Measurements from ENCODE around the gene ASCL5.
A peak's percentile ranks its signal among the peaks of the same experiment; 100 is the strongest.

ASCL5 gene

GRCh38 chr1:201113451-201114244 is 13.3 kb downstream of the ASCL5 start:
- Histone ChIP-seq H3K36me3 (ENCODE audit: control insufficient read depth, insufficient read depth, low read length) (no peaks in the 10 kb centered on the region), H3K27me3 (ENCODE audit: control insufficient read depth, insufficient read depth, low read length) (peaks cover 37% of the 10 kb centered on the region)

DNA sequence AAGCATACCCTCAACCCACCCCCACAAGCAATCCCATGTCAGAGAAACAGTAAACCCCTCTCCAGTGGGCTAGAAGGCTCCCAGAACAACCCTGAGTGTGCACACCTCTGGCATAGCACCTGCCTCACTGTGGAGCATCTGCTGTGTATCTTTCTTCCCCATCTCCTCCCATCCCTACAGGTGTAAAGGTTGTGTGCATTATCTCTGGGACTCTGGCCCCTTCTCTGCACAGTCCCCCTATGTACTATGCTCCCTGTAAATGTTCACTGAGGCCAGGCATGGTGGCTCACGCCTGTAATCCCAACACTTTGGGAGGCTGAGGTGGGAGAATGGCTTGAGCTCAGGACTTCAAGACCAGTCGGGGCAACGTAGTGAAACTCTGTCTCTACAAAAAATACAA is 14.1 kb downstream of the ASCL5 start:
- peaks cover 37% of the 10 kb centered on the region for H3K27me3 ChIP-seq (ENCODE audit: control insufficient read depth, insufficient read depth, low read length)
- H3K9ac ChIP-seq (ENCODE audit: low read depth, low read length): no peak overlapping the region
- H3K4me3 ChIP-seq (ENCODE audit: low read depth, low read length): no peak overlapping the region
- H3K4me1 ChIP-seq (ENCODE audit: control insufficient read depth, insufficient read depth, low read length): peaks cover 4% of the 10 kb centered on the region
- no peaks in the 10 kb centered on the region for H3K36me3 ChIP-seq (ENCODE audit: control insufficient read depth, insufficient read depth, low read length)
- H3K9me3 ChIP-seq (ENCODE audit: control insufficient read depth, insufficient read depth, low read length): no peaks in the 10 kb centered on the region

More at GRCh38 chr1:201113451-201114244, 13.3 kb downstream of the ASCL5 start:
- Histone ChIP-seq H3K9me3 (ENCODE audit: control insufficient read depth, insufficient read depth, low read length) (no peaks in the 10 kb centered on the region), H3K4me3 (ENCODE audit: low read depth, low read length) (peak overlapping the region; percentile 76), H3K9ac (ENCODE audit: low read depth, low read length) (peak overlapping the region; percentile 28), H3K4me1 (ENCODE audit: control insufficient read depth, insufficient read depth, low read length) (peaks cover 4% of the 10 kb centered on the region)

DNA sequence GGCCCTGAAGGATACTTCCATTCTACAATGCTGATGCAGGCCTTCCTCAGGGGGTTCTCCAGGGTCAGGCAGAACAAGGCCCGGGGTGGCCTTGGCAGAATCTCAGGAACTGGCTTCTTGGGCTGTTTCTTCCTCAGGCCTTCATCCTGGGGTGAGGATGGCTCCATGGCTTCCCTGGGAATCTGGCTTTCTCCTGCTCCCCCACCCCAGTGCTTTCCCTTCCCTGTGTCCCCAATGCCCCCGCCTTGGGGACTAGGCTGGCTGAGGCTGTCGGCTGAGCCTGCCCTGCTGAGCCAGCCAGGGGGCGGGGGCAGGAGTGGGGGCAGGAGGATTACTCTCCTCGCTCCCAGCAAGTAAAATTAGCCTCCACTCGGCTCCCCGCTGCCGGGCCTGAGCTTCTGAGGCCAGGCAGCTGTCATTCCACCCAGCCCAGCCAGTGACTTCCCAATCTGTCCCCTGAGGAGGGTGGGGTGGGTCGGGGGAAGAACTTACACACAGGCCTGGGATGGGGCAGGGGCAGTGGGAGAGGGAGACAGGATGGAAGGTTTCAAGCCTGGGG is 14.7 kb downstream of the ASCL5 start, which contains the start of gene CACNA1S:
CACNA1S (minus strand) TSS at position 254 of the 559 bp plus-strand sequence; CDS start at position 167, 87 bp downstream.
- Histone ChIP-seq H3K9ac (ENCODE audit: low read depth, low read length) (no peak within 1 kb of the TSS), H3K9me3 (ENCODE audit: control insufficient read depth, insufficient read depth, low read length) (no peaks in the 10 kb centered on the region), H3K4me3 (ENCODE audit: low read depth, low read length) (no peak within 1 kb of the TSS), H3K4me1 (ENCODE audit: control insufficient read depth, insufficient read depth, low read length) (peaks cover 4% of the 10 kb centered on the region), H3K27me3 (ENCODE audit: control insufficient read depth, insufficient read depth, low read length) (peaks cover 35% of the 10 kb centered on the region), H3K36me3 (ENCODE audit: control insufficient read depth, insufficient read depth, low read length) (no peaks in the 10 kb centered on the region)

DNA sequence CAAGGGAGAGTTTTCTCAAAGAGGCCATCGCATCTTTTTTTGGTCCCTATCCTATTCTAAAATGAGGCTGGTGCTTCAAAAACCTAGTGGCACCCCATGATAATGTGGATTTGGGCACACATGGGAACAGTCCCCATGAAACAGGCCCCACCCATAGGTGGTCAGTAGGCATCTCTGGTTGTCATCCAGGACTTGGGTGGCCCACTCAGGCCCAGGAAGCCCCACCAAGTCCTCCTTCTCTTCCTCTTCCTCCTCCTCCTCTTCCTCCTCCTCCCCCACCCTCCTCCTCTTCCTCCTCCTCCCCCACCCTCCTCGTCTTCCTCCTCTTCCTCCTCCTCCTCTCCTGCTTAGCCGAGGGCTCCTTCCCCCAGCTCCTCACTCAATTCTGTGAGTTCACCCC is 15.3 kb downstream of the ASCL5 start:
- Histone ChIP-seq H3K4me1 (ENCODE audit: control insufficient read depth, insufficient read depth, low read length) (peaks cover 4% of the 10 kb centered on the region), H3K4me3 (ENCODE audit: low read depth, low read length) (no peak overlapping the region), H3K27me3 (ENCODE audit: control insufficient read depth, insufficient read depth, low read length) (peaks cover 32% of the 10 kb centered on the region), H3K36me3 (ENCODE audit: control insufficient read depth, insufficient read depth, low read length) (no peaks in the 10 kb centered on the region), H3K9me3 (ENCODE audit: control insufficient read depth, insufficient read depth, low read length) (no peaks in the 10 kb centered on the region), H3K9ac (ENCODE audit: low read depth, low read length) (no peak overlapping the region)

- H3K4me1 ChIP-seq (ENCODE audit: control insufficient read depth, insufficient read depth, low read length): peaks cover 4% of the 10 kb centered on the region
- peaks cover 26% of the 10 kb centered on the region for H3K27me3 ChIP-seq (ENCODE audit: control insufficient read depth, insufficient read depth, low read length)
- no peak overlapping the region for H3K9ac ChIP-seq (ENCODE audit: low read depth, low read length)
- no peak overlapping the region for H3K4me3 ChIP-seq (ENCODE audit: low read depth, low read length)
- H3K9me3 ChIP-seq (ENCODE audit: control insufficient read depth, insufficient read depth, low read length): no peaks in the 10 kb centered on the region
- no peaks in the 10 kb centered on the region for H3K36me3 ChIP-seq (ENCODE audit: control insufficient read depth, insufficient read depth, low read length)
These were observed 15.8 kb downstream of the ASCL5 start for GRCh38 chr1:201111156-201111555.

DNA sequence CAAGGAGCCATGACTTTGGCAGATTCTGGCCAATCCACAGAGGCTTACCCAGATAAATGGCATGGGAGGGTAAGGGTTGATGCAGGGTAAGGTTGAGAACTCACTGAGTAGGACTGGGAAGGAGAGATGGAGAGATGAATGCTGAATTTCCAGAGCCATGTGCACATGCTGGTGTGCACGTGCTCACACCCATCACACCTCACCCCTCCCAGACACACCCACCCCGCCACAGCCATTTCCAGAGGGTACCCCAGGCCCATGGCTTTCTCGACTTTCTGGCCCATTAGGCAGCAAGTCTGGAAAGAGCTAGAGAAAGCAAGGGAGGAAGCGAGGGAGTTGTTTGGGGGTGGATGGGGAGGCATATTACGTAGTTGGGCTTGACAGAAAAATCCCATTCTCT is 16.4 kb downstream of the ASCL5 start:
- Histone ChIP-seq H3K36me3 (ENCODE audit: control insufficient read depth, insufficient read depth, low read length) (no peaks in the 10 kb centered on the region), H3K4me3 (ENCODE audit: low read depth, low read length) (no peak overlapping the region), H3K4me1 (ENCODE audit: control insufficient read depth, insufficient read depth, low read length) (peaks cover 4% of the 10 kb centered on the region), H3K9ac (ENCODE audit: low read depth, low read length) (no peak overlapping the region), H3K27me3 (ENCODE audit: control insufficient read depth, insufficient read depth, low read length) (peaks cover 21% of the 10 kb centered on the region), H3K9me3 (ENCODE audit: control insufficient read depth, insufficient read depth, low read length) (no peaks in the 10 kb centered on the region)

- H3K4me3 ChIP-seq (ENCODE audit: low read depth, low read length): no peak overlapping the region
- H3K9me3 ChIP-seq (ENCODE audit: control insufficient read depth, insufficient read depth, low read length): no peaks in the 10 kb centered on the region
- H3K36me3 ChIP-seq (ENCODE audit: control insufficient read depth, insufficient read depth, low read length): no peaks in the 10 kb centered on the region
- peaks cover 4% of the 10 kb centered on the region for H3K4me1 ChIP-seq (ENCODE audit: control insufficient read depth, insufficient read depth, low read length)
- peaks cover 21% of the 10 kb centered on the region for H3K27me3 ChIP-seq (ENCODE audit: control insufficient read depth, insufficient read depth, low read length)
- no peak overlapping the region for H3K9ac ChIP-seq (ENCODE audit: low read depth, low read length)
These were observed 16.8 kb downstream of the ASCL5 start for GRCh38 chr1:201110138-201110537.

- Histone ChIP-seq H3K9ac (ENCODE audit: low read depth, low read length) (no peak overlapping the region), H3K4me3 (ENCODE audit: low read depth, low read length) (no peak overlapping the region), H3K4me1 (ENCODE audit: control insufficient read depth, insufficient read depth, low read length) (peaks cover 4% of the 10 kb centered on the region), H3K36me3 (ENCODE audit: control insufficient read depth, insufficient read depth, low read length) (no peaks in the 10 kb centered on the region), H3K27me3 (ENCODE audit: control insufficient read depth, insufficient read depth, low read length) (peaks cover 18% of the 10 kb centered on the region), H3K9me3 (ENCODE audit: control insufficient read depth, insufficient read depth, low read length) (no peaks in the 10 kb centered on the region)
These were observed 17.3 kb downstream of the ASCL5 start for GRCh38 chr1:201109651-201110050.

- Histone ChIP-seq H3K9me3 (ENCODE audit: control insufficient read depth, insufficient read depth, low read length) (no peaks in the 10 kb centered on the region), H3K36me3 (ENCODE audit: control insufficient read depth, insufficient read depth, low read length) (no peaks in the 10 kb centered on the region), H3K27me3 (ENCODE audit: control insufficient read depth, insufficient read depth, low read length) (peaks cover 16% of the 10 kb centered on the region), H3K4me3 (ENCODE audit: low read depth, low read length) (no peak overlapping the region), H3K9ac (ENCODE audit: low read depth, low read length) (no peak overlapping the region), H3K4me1 (ENCODE audit: control insufficient read depth, insufficient read depth, low read length) (peaks cover 1% of the 10 kb centered on the region)
These were observed 18.4 kb downstream of the ASCL5 start for GRCh38 chr1:201108614-201109013.

- Histone ChIP-seq H3K4me1 (ENCODE audit: control insufficient read depth, insufficient read depth, low read length) (no peaks in the 10 kb centered on the region), H3K36me3 (ENCODE audit: control insufficient read depth, insufficient read depth, low read length) (no peaks in the 10 kb centered on the region), H3K27me3 (ENCODE audit: control insufficient read depth, insufficient read depth, low read length) (peaks cover 5% of the 10 kb centered on the region), H3K9ac (ENCODE audit: low read depth, low read length) (no peak overlapping the region), H3K4me3 (ENCODE audit: low read depth, low read length) (no peak overlapping the region), H3K9me3 (ENCODE audit: control insufficient read depth, insufficient read depth, low read length) (no peaks in the 10 kb centered on the region)
These were observed 21.3 kb downstream of the ASCL5 start for GRCh38 chr1:201105688-201106087.

DNA sequence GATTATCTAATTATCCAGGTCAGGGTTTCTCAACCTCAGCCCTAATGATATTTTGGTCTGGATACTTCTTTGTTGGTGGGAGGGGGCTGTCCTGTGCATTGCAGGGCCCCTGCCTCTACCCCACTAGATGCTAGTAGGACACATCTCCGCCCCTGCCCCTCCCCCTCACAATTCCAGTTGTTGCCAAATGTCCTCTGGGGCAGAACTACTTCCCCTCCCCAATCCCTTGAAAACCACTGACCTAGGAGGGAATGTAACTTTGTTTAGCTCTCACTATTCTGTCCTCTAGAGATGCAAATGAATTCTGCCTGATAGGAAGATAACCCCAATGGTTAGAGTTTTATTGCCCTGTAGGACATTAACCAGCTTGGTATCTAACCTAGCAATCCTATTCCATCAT is 22.8 kb downstream of the ASCL5 start:
- Histone ChIP-seq H3K9ac (ENCODE audit: low read depth, low read length) (no peak overlapping the region), H3K4me1 (ENCODE audit: control insufficient read depth, insufficient read depth, low read length) (no peaks in the 10 kb centered on the region), H3K27me3 (ENCODE audit: control insufficient read depth, insufficient read depth, low read length) (peaks cover 5% of the 10 kb centered on the region), H3K9me3 (ENCODE audit: control insufficient read depth, insufficient read depth, low read length) (no peaks in the 10 kb centered on the region), H3K4me3 (ENCODE audit: low read depth, low read length) (no peak overlapping the region), H3K36me3 (ENCODE audit: control insufficient read depth, insufficient read depth, low read length) (no peaks in the 10 kb centered on the region)

DNA sequence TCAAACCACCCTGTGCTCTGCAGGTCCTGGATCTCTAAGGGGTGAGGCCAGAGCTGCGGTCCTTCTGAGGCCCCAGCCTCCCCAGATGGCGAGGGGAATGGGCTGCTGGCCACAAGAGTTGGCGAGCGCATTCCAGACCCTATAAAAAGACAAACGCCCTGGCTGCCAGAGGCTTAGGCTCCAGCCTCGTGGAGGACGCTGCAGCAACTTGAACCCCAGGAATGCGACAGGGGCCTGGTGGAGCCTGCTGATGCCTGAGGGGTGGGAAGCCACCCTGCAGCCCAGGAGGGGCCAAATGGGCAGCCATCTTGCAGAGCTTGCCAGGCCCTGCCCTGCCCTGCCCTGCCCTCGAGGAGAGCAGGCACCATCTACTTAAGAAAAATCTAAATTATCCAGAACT is 23.3 kb downstream of the ASCL5 start:
- Histone ChIP-seq H3K4me3 (ENCODE audit: low read depth, low read length) (no peak overlapping the region), H3K9me3 (ENCODE audit: control insufficient read depth, insufficient read depth, low read length) (no peaks in the 10 kb centered on the region), H3K9ac (ENCODE audit: low read depth, low read length) (no peak overlapping the region), H3K4me1 (ENCODE audit: control insufficient read depth, insufficient read depth, low read length) (no peaks in the 10 kb centered on the region), H3K27me3 (ENCODE audit: control insufficient read depth, insufficient read depth, low read length) (peaks cover 5% of the 10 kb centered on the region), H3K36me3 (ENCODE audit: control insufficient read depth, insufficient read depth, low read length) (no peaks in the 10 kb centered on the region)
